ENCODE data around the gene ABHD12. TPM values are rescaled to one million over a fixed set of nuclear protein-coding genes. Genes with fewer than 3 reads are reported as not detected.

ABHD12 gene
- total and polyA plus RNA-seq, 10 of the 15 experiments (the other 5 are each of a cell fraction or from before 2014, with no cell fraction given) = 1.5 to 61.8 (median 26.7) TPM

DNA sequence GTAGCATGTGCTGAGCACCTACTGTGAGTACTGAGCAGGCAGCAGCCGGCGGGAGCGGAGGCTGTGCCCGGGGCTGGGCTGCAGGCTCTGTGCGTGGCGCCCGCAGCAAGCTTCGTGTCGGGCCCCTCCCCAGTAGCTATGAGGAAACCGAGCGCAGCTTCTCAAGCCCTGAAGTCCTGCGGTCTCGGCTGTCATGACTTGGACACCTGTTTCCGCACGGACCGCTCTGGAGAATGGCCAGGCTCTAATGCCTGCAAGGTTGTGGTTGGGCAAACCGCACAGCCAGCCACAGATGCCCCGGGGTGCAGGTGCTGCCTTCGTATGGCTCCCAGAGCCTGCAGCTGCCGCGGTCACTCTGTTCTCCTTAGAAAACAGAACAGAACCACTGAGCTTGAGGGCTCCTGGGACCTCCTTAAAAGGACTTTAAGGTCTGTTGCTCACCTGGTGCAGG lies 109.1 kb downstream of the ABHD12 start (continued):
- TF ChIP-seq CREB1 (IDR thresholded peaks at IDR 0.05; ENCODE audit: low read depth) (no peak), NR2F1 (conservative IDR thresholded peaks at IDR 0.05) (no peak; the same call in 1 of the 2 replicates), CBX5 (IDR thresholded peaks at IDR 0.05; ENCODE audit: low read depth) (no peak), SMAD1 (IDR thresholded peaks at IDR 0.05; ENCODE audit: low read depth, partially characterized antibody) (no peak), YBX1 (IDR thresholded peaks at IDR 0.05) (no peak), IKZF2 (IDR thresholded peaks at IDR 0.05) (peak; percentile 75 to 80), TCF3 (IDR thresholded peaks at IDR 0.05; ENCODE audit: borderline replicate concordance, insufficient read depth, low read depth, low read length) (peak; percentile 93), LARP7 (IDR thresholded peaks at IDR 0.05) (no peak), YY1 (IDR thresholded peaks at IDR 0.05; ENCODE audit: low read depth, low read length) (no peak), FOXK2 (IDR thresholded peaks at IDR 0.05) (no peak), ZNF274 (IDR thresholded peaks at IDR 0.05; ENCODE audit: insufficient read depth, insufficient read length) (no peak), MYB (IDR thresholded peaks at IDR 0.05; ENCODE audit: borderline replicate concordance, low read depth, low read length) (no peak), SIN3A (IDR thresholded peaks at IDR 0.05; ENCODE audit: low read depth, low read length) (no peak), ZNF622 (IDR thresholded peaks at IDR 0.05) (no peak), MTA2 (IDR thresholded peaks at IDR 0.05; ENCODE audit: low read depth) (peak; percentile 53), ZBED1 (IDR thresholded peaks at IDR 0.05; ENCODE audit: borderline replicate concordance) (peak; percentile 78), TAF1 (IDR thresholded peaks at IDR 0.05; ENCODE audit: borderline replicate concordance, low read depth, low read length) (no peak), ZNF24 (IDR thresholded peaks at IDR 0.05) (no peak), BHLHE40 (IDR thresholded peaks at IDR 0.05; ENCODE audit: borderline replicate concordance in 1 of 2, low read depth in 2 of 2, low read length in 1 of 2) (peak; percentile 29 to 67; a peak in 2 of 4 replicates), CREM (IDR thresholded peaks at IDR 0.05; ENCODE audit: low read depth) (no peak)
- TF ChIP-seq, protein P1, sequence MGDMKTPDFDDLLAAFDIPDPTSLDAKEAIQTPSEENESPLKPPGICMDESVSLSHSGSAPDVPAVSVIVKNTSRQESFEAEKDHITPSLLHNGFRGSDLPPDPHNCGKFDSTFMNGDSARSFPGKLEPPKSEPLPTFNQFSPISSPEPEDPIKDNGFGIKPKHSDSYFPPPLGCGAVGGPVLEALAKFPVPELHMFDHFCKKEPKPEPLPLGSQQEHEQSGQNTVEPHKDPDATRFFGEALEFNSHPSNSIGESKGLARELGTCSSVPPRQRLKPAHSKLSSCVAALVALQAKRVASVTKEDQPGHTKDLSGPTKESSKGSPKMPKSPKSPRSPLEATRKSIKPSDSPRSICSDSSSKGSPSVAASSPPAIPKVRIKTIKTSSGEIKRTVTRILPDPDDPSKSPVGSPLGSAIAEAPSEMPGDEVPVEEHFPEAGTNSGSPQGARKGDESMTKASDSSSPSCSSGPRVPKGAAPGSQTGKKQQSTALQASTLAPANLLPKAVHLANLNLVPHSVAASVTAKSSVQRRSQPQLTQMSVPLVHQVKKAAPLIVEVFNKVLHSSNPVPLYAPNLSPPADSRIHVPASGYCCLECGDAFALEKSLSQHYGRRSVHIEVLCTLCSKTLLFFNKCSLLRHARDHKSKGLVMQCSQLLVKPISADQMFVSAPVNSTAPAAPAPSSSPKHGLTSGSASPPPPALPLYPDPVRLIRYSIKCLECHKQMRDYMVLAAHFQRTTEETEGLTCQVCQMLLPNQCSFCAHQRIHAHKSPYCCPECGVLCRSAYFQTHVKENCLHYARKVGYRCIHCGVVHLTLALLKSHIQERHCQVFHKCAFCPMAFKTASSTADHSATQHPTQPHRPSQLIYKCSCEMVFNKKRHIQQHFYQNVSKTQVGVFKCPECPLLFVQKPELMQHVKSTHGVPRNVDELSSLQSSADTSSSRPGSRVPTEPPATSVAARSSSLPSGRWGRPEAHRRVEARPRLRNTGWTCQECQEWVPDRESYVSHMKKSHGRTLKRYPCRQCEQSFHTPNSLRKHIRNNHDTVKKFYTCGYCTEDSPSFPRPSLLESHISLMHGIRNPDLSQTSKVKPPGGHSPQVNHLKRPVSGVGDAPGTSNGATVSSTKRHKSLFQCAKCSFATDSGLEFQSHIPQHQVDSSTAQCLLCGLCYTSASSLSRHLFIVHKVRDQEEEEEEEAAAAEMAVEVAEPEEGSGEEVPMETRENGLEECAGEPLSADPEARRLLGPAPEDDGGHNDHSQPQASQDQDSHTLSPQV (IDR thresholded peaks at IDR 0.05) = no peak
- TF ChIP-seq, protein P2, sequence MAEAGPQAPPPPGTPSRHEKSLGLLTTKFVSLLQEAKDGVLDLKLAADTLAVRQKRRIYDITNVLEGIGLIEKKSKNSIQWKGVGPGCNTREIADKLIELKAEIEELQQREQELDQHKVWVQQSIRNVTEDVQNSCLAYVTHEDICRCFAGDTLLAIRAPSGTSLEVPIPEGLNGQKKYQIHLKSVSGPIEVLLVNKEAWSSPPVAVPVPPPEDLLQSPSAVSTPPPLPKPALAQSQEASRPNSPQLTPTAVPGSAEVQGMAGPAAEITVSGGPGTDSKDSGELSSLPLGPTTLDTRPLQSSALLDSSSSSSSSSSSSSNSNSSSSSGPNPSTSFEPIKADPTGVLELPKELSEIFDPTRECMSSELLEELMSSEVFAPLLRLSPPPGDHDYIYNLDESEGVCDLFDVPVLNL (IDR thresholded peaks at IDR 0.05; ENCODE audit: low read depth, low read length) = no peak
- TF ChIP-seq, protein P3, sequence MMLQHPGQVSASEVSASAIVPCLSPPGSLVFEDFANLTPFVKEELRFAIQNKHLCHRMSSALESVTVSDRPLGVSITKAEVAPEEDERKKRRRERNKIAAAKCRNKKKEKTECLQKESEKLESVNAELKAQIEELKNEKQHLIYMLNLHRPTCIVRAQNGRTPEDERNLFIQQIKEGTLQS (IDR thresholded peaks at IDR 0.05; ENCODE audit: borderline replicate concordance, extremely low read depth, low read depth, low read length) = no peak
- TF ChIP-seq, protein P4, sequence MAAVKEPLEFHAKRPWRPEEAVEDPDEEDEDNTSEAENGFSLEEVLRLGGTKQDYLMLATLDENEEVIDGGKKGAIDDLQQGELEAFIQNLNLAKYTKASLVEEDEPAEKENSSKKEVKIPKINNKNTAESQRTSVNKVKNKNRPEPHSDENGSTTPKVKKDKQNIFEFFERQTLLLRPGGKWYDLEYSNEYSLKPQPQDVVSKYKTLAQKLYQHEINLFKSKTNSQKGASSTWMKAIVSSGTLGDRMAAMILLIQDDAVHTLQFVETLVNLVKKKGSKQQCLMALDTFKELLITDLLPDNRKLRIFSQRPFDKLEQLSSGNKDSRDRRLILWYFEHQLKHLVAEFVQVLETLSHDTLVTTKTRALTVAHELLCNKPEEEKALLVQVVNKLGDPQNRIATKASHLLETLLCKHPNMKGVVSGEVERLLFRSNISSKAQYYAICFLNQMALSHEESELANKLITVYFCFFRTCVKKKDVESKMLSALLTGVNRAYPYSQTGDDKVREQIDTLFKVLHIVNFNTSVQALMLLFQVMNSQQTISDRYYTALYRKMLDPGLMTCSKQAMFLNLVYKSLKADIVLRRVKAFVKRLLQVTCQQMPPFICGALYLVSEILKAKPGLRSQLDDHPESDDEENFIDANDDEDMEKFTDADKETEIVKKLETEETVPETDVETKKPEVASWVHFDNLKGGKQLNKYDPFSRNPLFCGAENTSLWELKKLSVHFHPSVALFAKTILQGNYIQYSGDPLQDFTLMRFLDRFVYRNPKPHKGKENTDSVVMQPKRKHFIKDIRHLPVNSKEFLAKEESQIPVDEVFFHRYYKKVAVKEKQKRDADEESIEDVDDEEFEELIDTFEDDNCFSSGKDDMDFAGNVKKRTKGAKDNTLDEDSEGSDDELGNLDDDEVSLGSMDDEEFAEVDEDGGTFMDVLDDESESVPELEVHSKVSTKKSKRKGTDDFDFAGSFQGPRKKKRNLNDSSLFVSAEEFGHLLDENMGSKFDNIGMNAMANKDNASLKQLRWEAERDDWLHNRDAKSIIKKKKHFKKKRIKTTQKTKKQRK (IDR thresholded peaks at IDR 0.05; ENCODE audit: low read depth, low read length) = no peak
